ENCODE measurements around the gene PDE4D. TPM values are rescaled to one million over a fixed set of nuclear protein-coding genes. Genes with fewer than 3 reads are reported as not detected.

The PDE4D gene
- total RNA-seq, 1 donor from 2014 or later: 7.6 TPM

DNA sequence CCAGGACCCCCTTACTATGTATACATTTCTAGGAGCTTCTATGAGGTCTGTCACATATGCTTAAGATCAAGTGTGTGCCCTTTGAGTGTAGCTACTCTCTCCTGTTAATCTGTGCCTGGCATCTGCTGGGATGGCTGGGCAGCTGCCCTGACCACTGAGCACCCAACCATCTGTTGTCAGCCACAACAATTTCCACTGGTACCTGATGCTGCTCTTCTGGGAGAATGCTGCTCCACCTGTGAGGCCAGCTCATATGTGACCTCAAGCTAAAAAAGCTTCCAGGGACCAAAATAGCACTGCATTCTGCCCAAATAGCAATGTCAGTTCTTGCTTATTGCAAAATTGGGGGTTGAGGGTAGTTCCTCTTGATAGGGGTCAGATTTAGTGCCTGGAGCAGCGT is 715.0 kb downstream of the PDE4D start:
- TF ChIP-seq CTCF (IDR thresholded peaks at IDR 0.05; ENCODE audit: unreplicated experiment): no peak
- Mint-ChIP-seq H3K4me3 (ENCODE audit: low read depth) (no peak overlapping the region), H3K27me3 (no peaks in the 10 kb centered on the region), H3K4me1 (ENCODE audit: low read depth) (peaks cover 1% of the 10 kb centered on the region), H3K9me3 (ENCODE audit: low read depth) (no peaks in the 10 kb centered on the region), H3K36me3 (ENCODE audit: insufficient read depth) (no peaks in the 10 kb centered on the region), H3K27ac (peak overlapping the region; percentile 45)
- no peak for DNase-seq (ENCODE audit: low spot score, unreplicated experiment)

GRCh38 chr5:59178071-59178470 is 715.5 kb downstream of the PDE4D start:
- Mint-ChIP-seq H3K27me3 (no peaks in the 10 kb centered on the region), H3K36me3 (ENCODE audit: insufficient read depth) (no peaks in the 10 kb centered on the region), H3K4me3 (ENCODE audit: low read depth) (no peak overlapping the region), H3K9me3 (ENCODE audit: low read depth) (no peaks in the 10 kb centered on the region), H3K27ac (no peak overlapping the region), H3K4me1 (ENCODE audit: low read depth) (peaks cover 1% of the 10 kb centered on the region)
- no peak for DNase-seq (ENCODE audit: low spot score, unreplicated experiment)
- no peak for TF ChIP-seq CTCF (IDR thresholded peaks at IDR 0.05; ENCODE audit: unreplicated experiment)

DNA sequence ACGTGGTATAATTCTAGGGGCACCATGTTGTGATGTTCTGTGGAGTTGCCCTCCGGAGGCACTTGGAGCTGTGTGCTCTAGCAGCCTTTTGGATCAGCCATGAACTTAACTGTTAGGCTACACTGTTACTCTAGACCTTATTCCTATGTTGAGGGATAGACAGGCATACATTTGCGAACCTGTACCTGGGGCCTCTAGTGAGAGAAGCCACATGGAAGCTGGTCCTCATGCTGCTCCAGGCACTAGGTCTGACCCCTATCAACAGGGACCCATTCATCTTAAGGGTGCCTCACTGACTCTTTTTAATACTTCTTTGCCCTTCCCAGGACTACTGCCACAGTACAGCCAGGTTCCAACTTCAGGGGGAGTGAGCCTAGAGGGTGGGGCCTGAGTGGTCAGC is 715.9 kb downstream of the PDE4D start:
- no peak overlapping the region for H3K4me3 Mint-ChIP-seq (ENCODE audit: low read depth)
- peaks cover 1% of the 10 kb centered on the region for H3K4me1 Mint-ChIP-seq (ENCODE audit: low read depth)
- no peak for TF ChIP-seq CTCF (IDR thresholded peaks at IDR 0.05; ENCODE audit: unreplicated experiment)
- no peak overlapping the region for H3K27ac Mint-ChIP-seq
- H3K36me3 Mint-ChIP-seq (ENCODE audit: insufficient read depth): no peaks in the 10 kb centered on the region
- H3K27me3 Mint-ChIP-seq: no peaks in the 10 kb centered on the region
- no peak for DNase-seq (ENCODE audit: low spot score, unreplicated experiment)
- no peaks in the 10 kb centered on the region for H3K9me3 Mint-ChIP-seq (ENCODE audit: low read depth)

DNA sequence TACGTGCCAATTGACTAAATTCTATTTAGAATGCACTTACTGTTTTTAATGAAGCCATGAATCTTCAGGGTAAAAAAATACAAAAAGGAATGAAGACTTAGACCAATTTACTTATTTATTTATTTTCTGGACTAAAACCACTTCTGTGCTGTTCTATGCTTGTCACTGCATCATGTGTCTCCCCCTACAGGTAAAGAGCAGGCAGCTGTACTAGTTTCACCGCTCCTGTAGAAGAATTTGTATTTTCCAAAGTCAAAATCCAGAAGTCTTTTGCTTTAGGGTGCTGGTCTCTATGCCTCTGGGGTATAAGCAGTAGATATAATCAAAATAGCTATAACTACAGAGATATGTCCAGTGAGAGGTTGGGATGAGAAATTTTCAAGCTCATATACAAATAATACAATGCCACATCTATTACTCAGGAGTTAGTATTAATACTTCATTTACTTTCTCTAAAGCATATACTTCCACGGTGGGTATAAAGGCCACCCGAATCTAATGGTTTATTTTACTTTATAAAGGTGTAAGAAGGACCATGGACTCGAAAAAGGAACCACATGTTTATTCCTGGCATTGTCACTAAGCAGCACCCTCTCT is 719.2 kb downstream of the PDE4D start:
- TF ChIP-seq CTCF (IDR thresholded peaks at IDR 0.05; ENCODE audit: unreplicated experiment): peak; percentile 96
- no peak overlapping the region for H3K4me3 Mint-ChIP-seq (ENCODE audit: low read depth)
- H3K36me3 Mint-ChIP-seq (ENCODE audit: insufficient read depth): no peaks in the 10 kb centered on the region
- H3K27ac Mint-ChIP-seq: no peak overlapping the region
- H3K27me3 Mint-ChIP-seq: no peaks in the 10 kb centered on the region
- no peaks in the 10 kb centered on the region for H3K4me1 Mint-ChIP-seq (ENCODE audit: low read depth)
- no peak for DNase-seq (ENCODE audit: low spot score, unreplicated experiment)
- no peaks in the 10 kb centered on the region for H3K9me3 Mint-ChIP-seq (ENCODE audit: low read depth)

DNA sequence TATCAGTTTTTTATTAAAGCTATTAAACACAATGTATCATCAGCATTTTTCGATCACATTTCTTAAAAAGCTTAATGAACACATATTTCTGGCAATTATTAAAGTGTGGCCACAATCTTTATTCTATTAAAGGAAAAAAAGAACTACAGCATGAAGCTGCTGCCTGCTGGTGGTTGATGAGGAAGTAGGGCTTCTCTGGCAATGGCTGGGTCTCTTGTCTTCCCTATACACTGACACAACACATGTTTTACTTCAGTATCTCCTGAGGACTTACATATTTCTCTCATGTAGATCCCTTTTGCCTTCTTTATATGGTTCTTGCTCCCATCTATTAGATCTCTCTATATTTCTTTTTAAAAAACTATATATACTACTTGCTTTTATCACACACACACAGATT is 719.9 kb downstream of the PDE4D start:
- TF ChIP-seq CTCF (IDR thresholded peaks at IDR 0.05; ENCODE audit: unreplicated experiment): no peak
- Mint-ChIP-seq H3K4me1 (ENCODE audit: low read depth) (no peaks in the 10 kb centered on the region), H3K9me3 (ENCODE audit: low read depth) (no peaks in the 10 kb centered on the region), H3K36me3 (ENCODE audit: insufficient read depth) (no peaks in the 10 kb centered on the region), H3K4me3 (ENCODE audit: low read depth) (no peak overlapping the region), H3K27me3 (no peaks in the 10 kb centered on the region), H3K27ac (no peak overlapping the region)
- no peak for DNase-seq (ENCODE audit: low spot score, unreplicated experiment)

All from progenitor cell of endocrine pancreas (in vitro differentiated cells).